DMS53 (cell line): ENCODE results near the gene ANKRD23.
"Not testable (repeated sequence)": the region's sequence is repeated elsewhere in the genome, so short reads cannot be mapped to it uniquely, and the experiment has no call there.

Experiments used
- DNase-seq: peaks from one replicate; lab custom pipeline; 2025; lab: John Stamatoyannopoulos, UW

Gene ANKRD23

GRCh38 chr2:96863575-96864342, 19.9 kb upstream of the ANKRD23 start:
- no peak for DNase-seq

DNA sequence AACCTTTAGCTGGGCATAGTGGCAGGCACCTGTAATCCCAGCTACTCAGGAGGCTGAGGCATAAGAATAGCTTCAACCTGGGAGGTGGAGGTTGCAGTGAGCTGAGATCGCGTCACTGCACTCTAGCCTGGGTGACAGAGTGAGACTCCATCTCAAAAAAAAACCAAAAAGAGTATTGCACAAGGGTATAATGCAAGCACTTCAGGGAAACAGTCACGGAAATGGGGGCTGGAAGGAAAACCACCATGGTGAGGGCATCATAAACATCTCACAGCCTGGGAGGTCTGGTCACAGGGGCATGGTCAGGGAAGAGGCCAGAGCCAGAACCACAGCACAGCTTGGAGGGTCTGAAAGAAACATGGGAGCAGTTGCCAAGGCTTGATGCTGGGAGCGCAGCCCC, 19.2 kb upstream of the ANKRD23 start:
- not testable (repeated sequence) for DNase-seq

- DNase-seq, result no peak
These were observed 17.3 kb upstream of the ANKRD23 start for GRCh38 chr2:96861074-96861473.

- peak; percentile 58 for DNase-seq
These were observed 16.5 kb upstream of the ANKRD23 start for GRCh38 chr2:96860065-96861029.

DNA sequence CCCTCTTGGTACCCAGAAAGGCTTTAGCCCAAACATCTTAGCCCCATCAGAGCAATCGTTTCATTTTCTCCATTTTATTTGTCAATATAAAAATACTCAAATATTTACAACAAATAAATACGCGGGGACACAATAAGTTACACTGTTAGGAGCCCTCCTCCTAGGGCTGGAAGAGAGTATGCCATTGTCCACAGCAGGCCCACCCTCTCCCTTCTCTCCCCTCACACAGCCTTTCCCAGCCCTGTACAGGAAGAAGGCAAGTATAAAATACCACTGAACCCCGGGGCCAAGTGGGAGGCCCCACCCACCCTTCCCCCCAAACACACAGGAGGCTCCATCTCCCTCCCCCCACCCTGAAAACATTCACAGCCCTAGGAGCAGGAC, 15.9 kb upstream of the ANKRD23 start:
- DNase-seq, result no peak

DNA sequence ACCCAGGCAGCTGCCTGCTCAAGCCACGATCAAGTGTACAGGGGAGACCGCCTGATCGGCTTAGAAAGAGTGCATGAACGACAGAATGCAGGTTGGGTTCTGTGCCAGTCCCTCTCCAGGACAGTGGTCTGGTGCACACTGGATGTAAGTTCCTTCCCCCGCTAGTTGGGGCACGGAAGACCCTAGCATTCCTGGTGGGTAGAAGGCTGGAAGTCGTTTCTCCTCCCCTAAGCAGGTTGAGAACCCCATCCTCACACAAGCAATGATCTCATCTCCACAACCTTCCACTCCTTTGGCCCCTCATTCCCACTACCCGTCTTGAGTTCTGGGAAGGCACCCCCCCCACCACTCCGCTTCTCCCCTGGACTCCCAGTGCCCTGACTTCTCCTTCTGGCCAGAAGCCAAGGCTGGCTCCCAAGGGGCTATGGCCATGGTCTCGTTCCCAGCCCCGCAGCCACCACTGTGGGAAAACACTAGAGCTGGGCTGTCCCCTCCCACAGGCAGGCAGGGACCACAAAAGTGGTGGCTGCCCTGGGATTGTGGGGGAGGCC, 15.4 kb upstream of the ANKRD23 start:
- DNase-seq, result peak; percentile 62

- peak; percentile 100 for DNase-seq
These were observed 14.0 kb upstream of the ANKRD23 start, which contains the start of gene ANKRD39 for GRCh38 chr2:96857667-96858372. Gene ANKRD39, minus strand, starts transcription at chr2:96858016. Its CDS starts 29 bp downstream, at chr2:96857987.

- peak; percentile 86 for DNase-seq
These were observed 13.2 kb upstream of the ANKRD23 start for GRCh38 chr2:96856776-96857666.

DNA sequence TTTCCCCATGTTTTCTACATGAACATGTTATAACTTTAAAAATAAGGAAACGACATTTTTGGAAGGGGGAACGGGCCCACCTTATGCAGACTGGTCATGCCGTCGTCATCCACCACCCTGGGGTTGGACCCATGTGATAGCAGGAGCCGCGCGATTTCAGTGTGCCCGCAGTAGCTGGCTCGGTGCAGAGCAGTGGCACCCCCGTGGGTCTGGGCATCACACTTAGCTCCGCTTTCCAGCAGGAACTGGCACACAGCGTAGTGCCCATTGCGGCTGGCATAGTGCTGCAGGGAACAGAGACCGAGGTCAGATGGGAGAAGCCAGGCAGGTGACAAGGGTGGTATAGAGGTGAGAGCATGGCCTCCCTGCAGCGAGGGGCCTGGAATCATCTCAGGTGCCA, 9.5 kb upstream of the ANKRD23 start:
- DNase-seq, result no peak

DNA sequence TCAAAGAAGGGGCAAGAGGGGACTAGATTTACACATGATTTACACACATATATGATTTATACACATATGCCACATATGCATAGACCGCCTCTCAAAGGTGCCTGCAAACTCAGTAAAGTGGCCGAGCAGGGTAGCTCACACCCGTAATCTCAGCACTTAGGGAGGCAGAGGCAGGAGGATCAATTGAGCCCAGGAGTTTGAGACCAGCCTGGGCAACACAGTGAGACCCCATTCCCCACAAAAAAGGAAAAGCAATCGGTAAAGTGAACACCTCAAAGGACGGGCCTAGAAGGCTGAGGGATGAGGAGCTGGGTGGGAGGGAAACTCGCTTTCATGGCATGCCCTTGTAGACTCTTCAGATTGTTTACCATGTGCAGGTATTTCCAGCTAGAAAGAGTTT, 8.8 kb upstream of the ANKRD23 start:
- no peak for DNase-seq

GRCh38 chr2:96848264-96848663, 4.4 kb upstream of the ANKRD23 start:
- no peak for DNase-seq

GRCh38 chr2:96847586-96847985, 3.8 kb upstream of the ANKRD23 start:
- DNase-seq, result no peak

DNA sequence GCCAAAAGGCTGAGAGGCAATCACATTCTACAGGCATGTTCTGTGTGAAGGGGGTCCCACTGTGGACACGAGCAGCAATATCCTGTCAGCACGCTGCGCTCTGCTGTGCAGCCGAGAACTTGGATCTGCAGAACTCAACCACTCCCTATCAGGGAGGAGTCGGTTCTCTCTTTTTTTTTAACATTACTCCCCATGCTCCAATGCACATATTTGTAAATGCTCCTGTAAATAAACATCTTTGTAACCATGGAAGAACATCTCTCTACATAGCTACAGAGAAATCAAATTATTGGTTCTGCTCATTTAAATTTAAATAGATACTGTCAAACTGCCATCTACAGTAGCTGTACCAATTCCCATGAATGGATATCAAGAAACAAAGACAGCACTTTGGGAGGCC, 3.0 kb upstream of the ANKRD23 start:
- DNase-seq, result no peak

- DNase-seq, result no peak
These were observed 586 bp upstream of the ANKRD23 start for GRCh38 chr2:96844405-96844808.

DNA sequence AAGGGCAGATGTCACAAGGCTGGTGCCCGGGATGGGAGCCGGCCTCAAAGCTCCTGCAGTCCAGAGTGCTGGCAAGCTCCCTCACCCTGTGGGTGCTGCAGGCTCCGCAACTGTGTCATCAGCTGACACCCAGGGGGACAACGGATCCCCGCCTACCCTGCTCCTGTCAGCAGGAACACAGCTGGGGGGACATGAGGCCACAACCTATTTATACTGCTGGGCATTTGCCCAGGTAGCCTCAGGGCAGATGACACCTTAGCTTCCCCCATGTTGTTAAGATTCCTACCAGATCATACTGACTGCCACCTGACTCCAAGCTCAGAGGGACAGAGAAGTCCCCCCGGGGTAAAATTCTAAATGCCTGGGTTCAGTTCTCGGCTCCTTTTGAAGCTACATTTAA, 1.2 kb downstream of the ANKRD23 start:
- DNase-seq, result no peak

DNA sequence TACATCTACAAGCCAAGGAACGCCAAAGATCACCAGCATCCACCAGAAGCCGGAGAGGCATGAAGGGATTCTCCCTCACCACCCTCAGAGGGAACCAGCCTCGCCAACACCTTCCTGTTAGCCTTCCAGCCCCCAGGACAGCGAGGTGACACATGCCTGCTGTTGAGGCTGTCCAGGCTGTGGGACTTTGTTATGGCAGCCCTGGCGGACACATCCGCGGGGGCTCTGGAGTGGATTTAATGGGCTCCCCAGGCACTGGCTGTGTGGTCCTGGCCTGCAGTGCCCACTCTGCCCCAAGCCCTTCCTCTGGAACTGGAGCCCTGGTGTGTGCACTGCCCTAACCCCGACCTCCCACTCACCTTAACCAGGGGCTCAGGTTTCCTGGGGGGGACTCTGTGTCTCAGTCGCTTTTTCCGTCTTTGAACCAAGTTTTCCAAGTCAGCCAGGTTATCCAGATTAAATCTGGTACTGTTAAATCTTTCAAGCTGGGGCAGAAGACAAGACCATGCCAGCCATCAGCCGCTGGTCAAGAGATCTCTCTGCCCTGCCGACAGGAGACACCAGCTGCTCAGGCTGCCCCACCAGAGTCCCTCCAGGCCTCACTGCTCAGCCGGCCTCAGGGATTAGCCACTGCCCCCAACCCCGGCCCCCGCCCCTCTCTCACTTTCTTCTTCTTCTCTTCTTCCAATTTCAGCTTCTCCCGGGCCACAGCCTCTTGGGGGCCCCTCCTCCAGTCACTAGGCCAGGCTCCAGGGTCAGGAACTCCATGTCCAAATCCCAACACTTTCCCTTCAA, 1.9 kb downstream of the ANKRD23 start:
- DNase-seq, result no peak

GRCh38 chr2:96839875-96840850, 3.7 kb downstream of the ANKRD23 start:
- peak; percentile 72 for DNase-seq

- no peak for DNase-seq
These were observed 4.4 kb downstream of the ANKRD23 start for GRCh38 chr2:96839293-96839874.
